WI38 (cell line): ENCODE data around the gene NR2F6.
A peak's percentile ranks its signal among the peaks of the same experiment; 100 is the strongest.

Source experiments
- H3K4me3 ChIP-seq: 2 replicates; pipeline ENCODE4 v1.5.1; 2011; ENCODE audit warnings: low read depth, mild to moderate bottlenecking, control low read depth, low read length
- CTCF ChIP-seq: IDR thresholded peaks from 2 replicates; pipeline ENCODE4 v1.5.1; 2012; ENCODE audit warnings: low read depth, mild to moderate bottlenecking, control low read depth, low read length

The NR2F6 gene

GRCh38 chr19:17245535-17245984, at the start of gene NR2F6:
TSS of gene NR2F6 (minus strand) at chr19:17245919. CDS start at chr19:17245220, 699 bp downstream.
- TF ChIP-seq CTCF = no peak
- H3K4me3 ChIP-seq = peak within 1 kb of the TSS; percentile 84

GRCh38 chr19:17294051-17294891, 48.6 kb upstream of the NR2F6 start:
- TF ChIP-seq CTCF = no peak
- no peak overlapping the region for H3K4me3 ChIP-seq

- no peak for TF ChIP-seq CTCF
- H3K4me3 ChIP-seq = no peak overlapping the region
Measured at GRCh38 chr19:17293605-17294004, 47.9 kb upstream of the NR2F6 start.

- H3K4me3 ChIP-seq = peak overlapping the region; percentile 56
- TF ChIP-seq CTCF = peak; percentile 78
Measured at GRCh38 chr19:17292301-17293074, 46.8 kb upstream of the NR2F6 start.

- TF ChIP-seq CTCF = no peak
- no peak overlapping the region for H3K4me3 ChIP-seq
Measured at GRCh38 chr19:17289489-17289888, 43.8 kb upstream of the NR2F6 start.

GRCh38 chr19:17286752-17287151, 41.0 kb upstream of the NR2F6 start:
- no peak for TF ChIP-seq CTCF
- no peak overlapping the region for H3K4me3 ChIP-seq

- no peak for TF ChIP-seq CTCF
- no peak overlapping the region for H3K4me3 ChIP-seq
Measured at GRCh38 chr19:17286263-17286662, 40.5 kb upstream of the NR2F6 start.
